Body of pancreas (tissue), 4 donors: Measurements from ENCODE around the gene PRPS1. TPM values are rescaled to one million over a fixed set of nuclear protein-coding genes. Genes with fewer than 3 reads are reported as not detected.
A peak's percentile ranks its signal among the peaks of the same experiment; 100 is the strongest.
"Not testable (repeated sequence)": the region's sequence is repeated elsewhere in the genome, so short reads cannot be mapped to it uniquely, and the experiment has no call there.

Experiments
- ATAC-seq: fragments of 150-250 bp; one replicate; pipeline ENCODE4 v1.9.1; 2016
- DNase-seq, 4 donors: peaks; one replicate each; pipeline ENCODE4 v3.0.0-alpha.2; 2019
- H3K27ac ChIP-seq, 4 donors: fragments of 200-600 bp; sonication (generic); 1 replicate in 3 of 4; 2 replicates in 1 of 4; pipeline versions ENCODE4 v1.5.1 to v1.6.1; 2016 to 2019; ENCODE audit warnings: mild to moderate bottlenecking in 1 of 4, mixed read lengths in 1 of 4, moderate library complexity in 1 of 4
- H3K27me3 ChIP-seq, 2 donors: fragments of 200-600 bp; sonication (generic); one replicate each; pipeline ENCODE4 v1.6.0; 2016; ENCODE audit warnings: mild to moderate bottlenecking in 1 of 2
- H3K36me3 ChIP-seq, 2 donors: fragments of 200-600 bp; sonication (generic); replicated peaks in 1 of 2; 2 replicates each; pipeline ENCODE4 v1.5.1; 2016; ENCODE audit warnings: low read depth in 2 of 2; ENCODE audit not compliant: insufficient read depth in 1 of 2
- H3K4me1 ChIP-seq: fragments of 200-600 bp; sonication (generic); one replicate; pipeline ENCODE4 v1.6.0; 2016
- H3K4me3 ChIP-seq, 2 donors: fragments of 200-600 bp; sonication (generic); 1 replicate in 1 of 2; 2 replicates in 1 of 2; pipeline ENCODE4 v1.5.1; 2016 to 2019
- H3K9me3 ChIP-seq, 3 donors: fragments of 200-600 bp; sonication (generic); 1 replicate in 2 of 3; 2 replicates in 1 of 3; pipeline ENCODE4 v1.5.1; 2016
- CTCF ChIP-seq, 7 experiments: fragments of 450-650 bp in 4 of 7; fragments of 200-600 bp in 3 of 7; sonication (generic) in 3 of 7; IDR thresholded peaks; one replicate each; pipeline ENCODE4 v1.5.1; 2016 to 2019; ENCODE audit warnings: antibody characterized with exemption in 7 of 7
- POLR2A ChIP-seq, 3 donors: fragments of 450-650 bp; IDR thresholded peaks; one replicate each; pipeline ENCODE4 v1.6.1; 2016; ENCODE audit warnings: antibody characterized with exemption in 3 of 3, mild to moderate bottlenecking in 2 of 3
- WGBS, 2 donors: methylation state at CpG; one replicate each; pipeline ENCODE4 v1.1.5; 2017; 5-methylcytosine and 5-hydroxymethylcytosine counted together
- intact Hi-C: fragments of 100-400 bp; cut with DNase I; formaldehyde crosslinking; loops from one replicate; pipeline ENCODE4 v1.15.1; 2023
- total RNA-seq, 2 donors: library from RNA; depleted of rRNA; stranded (reverse); fragments of >200 nt; gene quantifications; one replicate each; pipeline ENCODE4 v1.1.0, GENCODE V29; 2016

The PRPS1 gene
- total RNA-seq, 2 donors from 2014 or later, result 6.5 to 18.1 TPM

- DNase-seq (peak; percentile 28 to 67 (median 34)), ATAC-seq (peak; percentile 64)
- Histone ChIP-seq H3K9me3 (no peaks in the 10 kb centered on the region), H3K36me3 (no peaks in the 10 kb centered on the region), H3K4me1 (peaks cover 53% of the 10 kb centered on the region), H3K4me3 (no peak overlapping the region), H3K27me3 (no peaks in the 10 kb centered on the region), H3K27ac (peak overlapping the region; percentile 18 to 80 (median 69))
- TF ChIP-seq POLR2A (IDR thresholded peaks at IDR 0.05) (no peak), CTCF (IDR thresholded peaks at IDR 0.05) (no peak)
- WGBS, 2 donors, result 7 to 27% methylated on average over 4 of the region's 4 CpGs
- intact Hi-C loops, result no loop called here
Measured at GRCh38 chrX:107683124-107683895, 55.0 kb downstream of the PRPS1 start.

DNA sequence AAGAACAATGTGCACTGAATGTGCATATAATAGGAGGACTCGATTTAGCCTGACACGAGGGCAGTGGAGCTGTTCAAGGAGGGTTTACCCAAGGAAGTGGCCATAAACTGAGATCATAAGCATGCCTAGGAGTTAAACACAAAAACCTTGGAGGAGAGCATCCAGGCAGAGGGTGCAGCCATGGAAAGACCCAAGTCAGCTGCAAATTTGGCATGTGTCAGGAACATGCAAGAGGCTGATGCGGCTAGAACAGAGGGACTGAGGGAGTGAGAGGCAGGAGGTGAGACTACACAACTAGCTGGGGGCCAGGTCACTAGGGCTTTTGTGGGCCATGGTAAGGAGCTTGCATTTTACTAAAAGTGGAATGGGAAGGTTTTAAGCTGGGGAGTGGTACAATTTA, 55.6 kb downstream of the PRPS1 start:
- intact Hi-C loops, result no loop called here
- WGBS, 2 donors, result 68 to 69% methylated on average over 3 of the region's 3 CpGs
- TF ChIP-seq CTCF (IDR thresholded peaks at IDR 0.05), result no peak
- no peak for TF ChIP-seq POLR2A (IDR thresholded peaks at IDR 0.05)
- Histone ChIP-seq H3K36me3 (no peaks in the 10 kb centered on the region), H3K4me1 (peaks cover 53% of the 10 kb centered on the region), H3K4me3 (no peak overlapping the region), H3K27me3 (no peaks in the 10 kb centered on the region), H3K27ac (peak overlapping the region in 3 of 4 donors; percentile 61 to 80 (median 77)), H3K9me3 (no peaks in the 10 kb centered on the region)
- no peak for ATAC-seq
- DNase-seq, result no peak

DNA sequence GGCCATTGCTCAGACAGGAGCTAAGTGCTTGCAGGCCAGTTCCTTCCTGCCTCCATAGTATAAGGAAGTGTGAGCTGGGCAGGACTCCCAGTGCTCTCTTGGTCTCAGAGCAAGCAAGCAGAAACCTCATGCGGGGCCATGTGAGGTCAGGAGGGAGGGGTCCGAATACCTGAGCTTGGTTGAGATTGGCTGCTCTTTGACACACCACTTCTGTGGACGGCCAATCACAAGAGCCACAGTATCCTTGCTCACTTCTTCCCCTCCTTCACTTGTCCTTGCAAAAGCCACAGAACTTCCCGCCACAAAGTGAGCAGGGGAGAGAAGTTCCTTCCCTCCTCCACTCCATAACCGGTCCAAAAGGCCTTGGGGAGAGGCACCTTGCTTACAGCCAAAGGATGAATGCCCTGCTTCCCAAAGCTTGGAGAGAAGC, 56.7 kb downstream of the PRPS1 start:
- peaks cover 53% of the 10 kb centered on the region for H3K4me1 ChIP-seq

GRCh38 chrX:107685586-107685985, 57.3 kb downstream of the PRPS1 start:
- H3K4me1 ChIP-seq, result peaks cover 53% of the 10 kb centered on the region
- intact Hi-C loops, H3K4me3 ChIP-seq, H3K9me3 ChIP-seq, DNase-seq, H3K36me3 ChIP-seq, H3K27me3 ChIP-seq, ATAC-seq: not testable (repeated sequence)
- 96 to 97% methylated on average over 3 to 7 of the region's 9 CpGs for WGBS, 2 donors
- peak overlapping the region; percentile 35 to 80 (median 71) for H3K27ac ChIP-seq

More for the DNA sequence above, 56.7 kb downstream of the PRPS1 start:
- H3K36me3 ChIP-seq, result no peaks in the 10 kb centered on the region
- H3K27ac ChIP-seq, result peak overlapping the region; percentile 41 to 80 (median 69)
- peak; percentile 90 for ATAC-seq
- intact Hi-C loops, result no loop called here
- H3K9me3 ChIP-seq, result no peaks in the 10 kb centered on the region
- WGBS, 2 donors, result 5 to 20% methylated on average over 5 of the region's 5 CpGs
- H3K27me3 ChIP-seq, result no peaks in the 10 kb centered on the region
- DNase-seq, result peak; percentile 81 to 92 (median 88)
- TF ChIP-seq POLR2A (IDR thresholded peaks at IDR 0.05) (peak in 2 of 3 donors; percentile 40 to 43), CTCF (IDR thresholded peaks at IDR 0.05) (no peak)
- H3K4me3 ChIP-seq, result no peak overlapping the region

- H3K27me3 ChIP-seq, result no peaks in the 10 kb centered on the region
- peaks cover 53% of the 10 kb centered on the region for H3K4me1 ChIP-seq
- intact Hi-C loops, result no loop called here
- TF ChIP-seq POLR2A (IDR thresholded peaks at IDR 0.05) (no peak), CTCF (IDR thresholded peaks at IDR 0.05) (no peak)
- peak overlapping the region; percentile 35 to 80 (median 71) for H3K27ac ChIP-seq
- 86 to 100% methylated on average over 3 of the region's 3 CpGs for WGBS, 2 donors
- ATAC-seq, result no peak
- H3K4me3 ChIP-seq, result no peak overlapping the region
- DNase-seq, result no peak
- H3K36me3 ChIP-seq, result no peaks in the 10 kb centered on the region
- H3K9me3 ChIP-seq, result no peaks in the 10 kb centered on the region
Measured at GRCh38 chrX:107686026-107686425, 57.7 kb downstream of the PRPS1 start.
